ENCODE results near the gene TRIP11.
A peak's percentile ranks its signal among the peaks of the same experiment; 100 is the strongest.

The TRIP11 gene

DNA sequence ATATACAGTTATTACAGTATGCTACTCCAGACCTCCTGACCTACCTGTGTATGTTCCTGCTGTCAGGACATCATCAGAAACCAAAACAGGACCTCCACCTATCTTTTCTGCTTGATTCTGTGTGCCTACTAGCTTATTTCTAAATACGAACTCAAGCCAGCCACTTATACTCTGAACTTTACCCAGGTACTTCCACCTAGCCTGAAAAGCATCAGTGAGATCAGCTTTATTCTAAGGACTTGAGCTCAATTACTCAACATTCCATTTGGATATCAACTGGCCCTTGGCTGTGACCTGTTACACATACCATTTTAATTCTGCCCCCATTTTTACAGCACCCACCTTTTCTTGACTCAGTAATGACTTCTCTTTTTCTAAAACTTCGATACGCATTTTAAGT, 29.2 kb downstream of the TRIP11 start:
- DNase-seq (ENCODE audit: low read depth) = no peak

DNA sequence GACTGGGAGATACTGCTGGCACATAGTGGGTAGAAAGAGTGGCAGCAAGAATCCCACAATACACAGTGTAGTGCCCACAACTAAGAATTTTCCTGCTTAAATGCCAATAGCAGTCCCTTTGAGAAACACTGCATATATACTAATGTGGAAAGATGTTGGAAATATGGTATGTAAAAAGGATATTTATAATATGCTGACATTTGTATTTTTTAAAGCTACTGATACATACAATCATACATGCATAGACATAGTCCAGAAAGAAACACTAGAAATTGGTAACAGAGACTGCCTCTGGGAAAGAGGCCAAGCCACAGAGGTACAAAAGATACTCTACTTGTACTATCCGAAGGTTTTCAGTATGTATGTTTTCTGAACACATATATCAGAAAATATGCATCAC, 30.3 kb downstream of the TRIP11 start:
- DNase-seq (ENCODE audit: low read depth) = no peak

DNA sequence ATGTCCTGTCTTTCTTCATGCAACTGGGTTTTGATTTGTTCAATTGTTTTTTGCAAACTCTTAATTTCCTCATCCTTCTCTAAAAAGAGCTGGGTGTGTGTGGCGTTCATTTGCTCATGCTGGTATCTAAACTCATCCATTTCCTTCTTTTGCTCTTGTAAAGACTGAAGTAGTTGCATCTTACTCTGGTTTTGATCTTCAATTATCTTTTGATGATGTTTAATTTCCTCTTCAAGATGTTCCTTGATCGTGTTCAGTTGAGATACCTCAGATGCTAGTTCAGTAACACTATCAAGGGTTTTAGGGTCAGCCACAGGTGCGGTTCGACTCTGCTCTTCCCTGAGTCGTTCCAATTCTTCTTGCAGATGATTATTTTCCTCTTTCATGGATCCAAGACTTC, 34.8 kb downstream of the TRIP11 start:
- no peak for DNase-seq (ENCODE audit: low read depth)

DNA sequence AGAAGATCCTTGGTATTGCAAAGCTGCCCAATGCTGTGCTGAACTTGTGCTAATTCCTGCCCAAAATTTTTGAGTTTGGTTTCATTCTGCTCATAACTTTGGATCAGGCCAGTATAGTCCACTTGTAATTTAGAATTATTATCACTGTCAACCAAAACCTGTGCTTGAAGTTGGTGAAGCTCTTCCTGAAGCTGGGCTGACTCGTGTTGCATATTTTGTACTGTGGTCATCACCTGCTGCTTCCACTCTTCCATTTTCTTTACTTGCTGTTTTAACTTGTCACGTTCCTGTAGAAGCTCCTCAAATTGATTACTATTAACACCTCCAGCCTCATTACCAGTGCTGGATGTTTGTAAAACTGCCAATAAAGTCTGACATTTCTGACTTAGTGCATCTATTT, 35.8 kb downstream of the TRIP11 start:
- no peak for DNase-seq (ENCODE audit: low read depth)

DNA sequence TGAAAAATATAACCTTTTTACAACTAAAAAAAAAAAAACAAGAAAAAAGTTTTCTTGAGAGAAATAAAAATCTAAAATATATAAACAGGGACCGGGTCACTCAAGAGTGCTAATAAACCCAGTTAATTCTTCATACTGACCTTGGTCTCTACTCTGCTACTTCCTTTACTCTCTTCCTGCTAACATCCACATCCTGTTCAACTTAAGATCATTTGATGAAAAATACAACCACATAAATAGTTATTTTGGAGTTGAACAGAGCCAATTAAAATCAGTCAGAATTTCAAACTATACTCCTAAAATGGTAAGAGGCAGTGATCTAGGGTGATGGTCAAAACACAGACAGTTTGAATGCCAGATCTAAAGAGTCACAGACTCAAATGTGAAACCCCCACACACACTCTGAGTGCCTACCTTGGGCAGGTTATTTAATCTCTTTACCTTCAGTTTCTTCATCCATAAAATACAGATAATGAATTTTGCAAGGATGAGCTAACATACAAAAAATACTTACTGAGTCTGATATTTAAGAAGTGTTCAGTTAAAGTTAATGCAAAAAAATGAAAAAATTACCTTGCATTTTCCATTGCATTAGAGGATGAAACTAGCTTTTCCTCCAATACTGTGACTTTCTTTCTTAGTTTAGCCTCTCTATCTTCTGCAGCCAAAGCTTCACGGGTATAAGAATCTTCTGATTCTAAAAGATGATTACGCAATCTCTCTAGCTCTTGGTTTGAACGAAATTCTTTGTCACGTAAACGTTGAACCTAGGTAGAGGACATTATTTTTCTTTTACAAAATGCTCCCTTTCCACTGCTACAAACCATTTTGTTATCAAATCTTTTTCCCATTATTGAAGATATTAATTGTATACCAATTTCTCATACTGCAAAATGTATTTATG, 40.9 kb downstream of the TRIP11 start:
- DNase-seq (ENCODE audit: low read depth) = no peak

DNA sequence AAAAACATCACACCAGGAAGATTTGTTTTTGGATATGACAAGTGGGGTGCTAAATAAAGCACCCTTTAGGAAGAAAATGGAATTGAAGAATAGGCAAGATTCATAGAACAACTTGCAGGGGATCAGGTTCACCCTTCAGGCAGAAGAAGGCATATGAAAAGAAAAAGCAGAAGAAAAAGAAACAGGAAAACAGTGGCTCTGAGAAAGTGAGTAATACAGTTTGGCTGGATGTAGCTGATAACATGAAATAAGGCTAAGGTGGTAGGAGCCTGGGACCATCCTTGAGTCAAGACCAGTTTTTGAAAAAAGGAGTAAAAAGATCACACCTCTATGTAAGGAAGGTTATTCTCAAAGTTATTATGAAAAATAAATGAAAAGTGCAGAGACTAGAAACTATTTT, 42.4 kb downstream of the TRIP11 start:
- DNase-seq (ENCODE audit: low read depth) = no peak

DNA sequence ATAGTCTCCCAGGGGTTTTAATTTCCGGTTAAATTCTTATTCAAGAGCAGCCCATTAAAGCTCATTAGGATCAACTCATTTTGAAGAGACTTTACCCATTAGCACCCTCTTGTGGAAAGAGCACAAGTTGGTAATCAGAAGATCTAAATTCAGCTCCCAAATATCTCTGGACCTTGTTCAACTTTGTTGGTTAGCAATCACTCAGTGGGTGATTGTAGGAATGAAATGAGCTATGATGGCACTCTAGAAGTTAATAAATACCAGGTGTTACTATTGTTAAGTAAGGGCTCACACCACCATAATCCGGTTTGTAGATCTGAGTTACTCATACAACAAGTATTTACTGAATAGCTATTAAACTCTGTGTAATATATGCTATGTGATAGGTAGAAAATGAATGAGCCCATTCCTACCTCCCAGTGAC, 42.9 kb downstream of the TRIP11 start:
- DNase-seq (ENCODE audit: low read depth) = peak; percentile 87

DNA sequence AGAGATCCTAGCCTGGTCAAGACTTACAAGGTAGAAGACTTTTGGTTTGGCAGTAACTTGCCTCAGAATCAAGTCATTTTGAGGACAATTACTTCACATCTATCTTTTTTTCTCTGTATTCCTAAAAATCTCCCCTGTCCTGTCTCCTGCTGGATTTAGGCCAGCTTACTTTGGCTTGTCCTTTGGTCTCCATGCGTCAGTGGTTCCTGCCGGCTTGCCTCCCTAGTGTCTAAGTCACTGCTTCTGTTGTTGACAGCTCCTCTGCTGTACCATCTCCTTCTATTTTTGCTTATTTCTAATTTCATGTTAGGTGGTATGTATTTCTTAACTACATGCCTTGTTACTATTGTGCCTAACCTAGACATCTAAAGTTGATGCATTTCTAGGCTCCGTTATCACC, 52.7 kb downstream of the TRIP11 start:
- DNase-seq (ENCODE audit: low read depth) = no peak

DNA sequence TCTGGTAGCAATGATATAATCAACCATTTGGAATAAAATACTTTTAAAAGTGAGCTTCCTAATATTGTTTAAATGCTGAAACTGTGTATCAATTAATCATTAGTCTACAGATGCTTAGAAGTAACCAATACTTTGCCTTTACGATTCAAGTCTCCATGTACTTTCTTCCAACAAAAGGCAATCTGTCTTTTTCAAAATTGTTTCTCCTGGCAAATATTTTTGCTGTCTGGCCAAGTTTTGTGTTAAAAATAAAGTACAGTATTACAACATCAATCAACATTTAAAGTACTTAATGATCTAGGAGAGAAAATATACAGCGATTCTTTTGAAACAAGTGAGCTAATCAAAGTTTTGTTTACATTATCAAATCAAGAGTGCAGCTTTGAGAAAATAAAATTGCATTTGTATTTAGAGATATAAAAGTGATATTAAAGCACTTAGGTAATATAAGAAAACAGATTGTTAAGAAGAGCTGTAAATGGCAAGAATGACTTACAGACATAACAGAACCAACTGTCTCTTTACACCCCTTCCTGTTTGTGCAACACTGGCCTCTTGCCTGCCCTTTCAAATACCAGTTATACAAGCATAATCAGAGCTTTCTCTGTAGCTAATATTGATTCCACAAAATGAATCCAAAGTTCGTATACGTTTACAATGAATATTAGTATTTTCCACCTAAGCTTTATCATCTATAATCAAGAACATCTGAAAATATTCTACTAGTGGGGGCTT, 54.2 kb downstream of the TRIP11 start:
- DNase-seq (ENCODE audit: low read depth) = no peak

DNA sequence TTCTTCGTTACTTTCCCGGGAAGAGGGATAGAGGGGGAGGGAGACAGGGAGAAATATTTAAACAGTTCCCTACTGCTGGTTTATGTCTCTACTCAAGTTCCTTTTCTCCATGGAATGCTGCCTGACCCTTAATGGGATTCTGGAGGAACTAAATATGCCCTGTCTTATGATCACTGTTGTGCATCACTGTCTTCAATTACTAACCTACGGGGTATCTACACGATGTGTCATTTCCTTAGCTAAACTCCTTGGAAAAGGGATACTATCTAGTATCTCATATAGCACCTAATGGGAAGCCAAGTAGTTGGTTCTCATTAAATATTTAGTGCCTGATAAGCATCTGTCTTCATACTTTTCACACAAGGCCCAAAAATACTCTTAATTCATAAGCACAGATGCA, 54.9 kb downstream of the TRIP11 start:
- peak; percentile 60 for DNase-seq (ENCODE audit: low read depth)

DNA sequence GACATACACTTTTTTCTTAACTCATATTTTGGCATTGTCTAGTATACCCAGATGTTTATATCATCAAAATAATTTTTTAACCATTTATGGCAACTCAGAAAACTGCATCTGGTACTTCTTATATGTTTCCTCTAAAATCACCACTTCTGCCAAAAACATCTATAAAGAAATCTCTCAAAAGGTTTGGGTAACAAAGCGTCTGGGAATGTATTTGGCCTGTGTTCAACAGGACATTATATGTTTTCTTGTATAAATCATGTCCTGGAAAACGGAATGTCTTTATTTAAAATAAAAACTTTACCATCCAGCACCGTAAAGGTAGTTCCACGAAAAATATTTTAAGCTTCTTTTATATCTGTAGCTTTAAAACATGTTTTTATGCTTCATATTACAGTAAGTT, 56.3 kb downstream of the TRIP11 start:
- no peak for DNase-seq (ENCODE audit: low read depth)

DNA sequence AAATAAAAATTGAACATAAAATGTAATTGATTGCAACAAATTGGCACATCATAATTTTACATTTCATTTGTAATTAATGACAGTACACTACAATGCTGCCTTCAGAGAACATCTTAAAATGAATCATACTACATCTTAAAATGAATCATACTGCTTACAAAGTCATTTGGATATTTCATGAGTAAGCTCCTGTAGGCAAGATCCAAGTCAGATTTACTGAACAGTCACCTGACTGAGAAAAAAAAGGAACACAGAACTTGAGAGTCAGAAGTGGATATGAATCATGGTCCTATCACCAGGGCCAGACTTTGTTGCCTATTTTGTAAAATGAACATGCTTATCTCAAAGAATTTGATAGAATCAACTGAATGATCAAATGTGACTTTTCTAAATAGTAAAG, 59.7 kb downstream of the TRIP11 start:
- peak; percentile 83 for DNase-seq (ENCODE audit: low read depth)

DNA sequence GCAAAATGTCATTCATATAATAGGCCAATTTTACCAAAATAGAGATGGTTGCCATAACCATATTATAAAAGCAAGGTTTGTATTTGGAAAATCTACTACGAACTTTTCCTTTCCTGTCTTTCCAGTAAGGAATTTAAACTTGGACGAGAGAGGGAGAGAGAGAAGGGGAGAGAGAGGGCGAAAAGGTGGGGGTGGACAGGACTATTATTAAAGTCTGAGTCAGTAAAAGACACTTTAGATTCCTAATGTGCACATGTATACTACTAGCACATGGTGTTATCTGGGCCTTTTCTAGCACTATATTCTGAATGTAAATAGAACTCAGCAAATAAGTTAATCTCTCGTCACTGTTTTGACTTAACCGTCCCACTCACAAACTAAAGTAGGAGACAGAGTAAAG, 62.0 kb downstream of the TRIP11 start:
- DNase-seq (ENCODE audit: low read depth) = no peak

DNA sequence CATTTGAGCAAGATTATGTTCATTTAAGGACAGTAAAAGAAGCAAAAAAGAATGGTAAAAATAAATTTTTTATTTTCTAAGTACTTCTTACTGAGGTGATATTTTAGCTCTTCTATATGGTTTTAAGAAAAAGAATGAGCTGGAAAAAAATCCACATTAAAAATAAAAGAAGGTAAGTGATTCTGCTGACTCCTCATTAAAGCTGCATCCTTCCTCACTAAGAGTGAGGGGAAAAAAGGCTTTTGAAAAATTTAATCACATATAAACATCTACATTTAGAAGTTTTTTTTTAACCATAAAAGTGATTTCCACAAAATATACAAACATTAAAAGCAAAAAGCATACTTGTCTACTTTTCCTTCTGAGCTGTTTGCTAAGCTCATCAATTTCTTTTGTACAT, 64.1 kb downstream of the TRIP11 start:
- no peak for DNase-seq (ENCODE audit: low read depth)

DNA sequence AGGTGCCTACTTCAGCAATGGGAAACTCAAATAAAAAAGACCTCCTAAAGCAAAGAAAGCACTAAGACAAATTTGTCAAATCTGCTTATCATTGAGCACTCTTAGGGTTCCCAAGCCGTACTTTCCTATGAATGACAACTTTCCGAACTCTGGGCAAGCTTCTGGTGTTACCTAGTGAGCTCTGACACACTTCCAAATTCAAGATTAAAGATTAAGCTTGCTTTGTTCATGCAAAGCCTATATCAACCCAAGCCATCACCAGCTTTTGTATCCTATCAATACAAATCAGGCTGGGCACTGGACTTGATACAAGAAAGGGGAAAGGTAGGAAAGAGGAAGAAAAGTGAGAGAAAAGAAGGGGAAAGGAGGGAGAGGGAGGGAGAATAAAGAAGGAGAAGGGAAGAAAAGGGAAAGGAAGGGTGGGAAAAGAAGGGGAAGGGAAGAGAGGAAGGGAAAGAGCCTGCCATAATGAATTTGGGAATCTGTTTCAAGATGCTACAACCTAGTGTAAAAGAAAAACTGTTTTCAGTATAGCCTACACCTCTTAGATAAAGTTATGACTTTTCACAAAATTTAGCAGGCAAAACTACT, 68.6 kb downstream of the TRIP11 start:
- DNase-seq (ENCODE audit: low read depth) = no peak

DNA sequence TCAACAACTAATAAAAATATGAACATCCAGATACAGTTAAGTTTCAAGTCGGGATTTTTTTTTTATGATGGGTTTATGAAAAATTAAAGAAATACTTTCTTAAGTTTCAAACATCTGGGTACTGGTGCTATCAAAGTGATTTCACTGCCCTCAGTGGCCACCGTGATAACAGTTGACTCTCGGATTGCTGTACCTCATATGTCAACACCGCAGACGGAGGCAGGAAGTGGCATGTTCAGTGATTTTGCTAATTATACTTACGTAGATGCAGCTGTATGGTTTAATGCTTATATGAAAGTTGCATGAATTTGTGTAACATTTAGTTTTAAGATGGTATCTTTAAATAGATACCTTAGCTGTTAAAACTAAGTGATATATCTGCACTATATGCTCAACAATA, 71.6 kb downstream of the TRIP11 start:
- no peak for DNase-seq (ENCODE audit: low read depth)

DNA sequence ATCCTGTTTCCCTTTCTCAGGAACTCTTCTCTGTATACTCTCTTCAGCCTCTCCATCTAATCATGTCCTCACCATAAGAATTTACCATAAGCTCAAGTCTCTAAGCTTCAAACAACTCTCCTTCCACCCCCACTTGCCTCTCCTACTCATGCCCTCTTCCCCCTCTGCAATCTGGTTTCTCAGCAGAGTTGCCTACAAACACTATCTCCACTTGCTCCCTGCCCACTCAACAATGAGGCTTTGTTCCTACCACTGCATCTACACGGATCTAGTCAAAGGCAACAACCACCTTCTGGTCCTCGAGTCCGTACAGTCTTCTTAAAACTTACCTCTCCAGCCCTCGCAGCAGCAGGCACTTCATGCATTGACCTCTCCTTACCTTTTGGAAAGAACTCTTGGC, 75.1 kb downstream of the TRIP11 start:
- no peak for DNase-seq (ENCODE audit: low read depth)

DNA sequence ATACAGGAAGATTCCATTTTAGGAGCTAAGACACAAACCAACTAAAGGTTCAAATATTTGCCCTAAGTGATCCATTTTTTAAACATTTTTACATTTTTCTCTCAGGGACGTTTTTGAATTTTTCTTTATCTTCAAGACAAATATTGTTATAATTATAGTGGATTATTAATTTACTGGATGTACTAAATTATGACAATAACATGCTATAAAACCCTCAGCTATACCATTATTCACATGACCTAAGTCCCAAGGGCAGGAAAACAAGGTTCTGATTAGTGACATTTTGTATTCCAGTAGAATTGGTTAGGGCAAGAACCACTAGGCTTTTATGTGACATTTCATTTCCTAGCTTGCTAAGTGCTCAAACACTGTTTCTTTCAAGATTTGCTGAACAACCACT, 75.8 kb downstream of the TRIP11 start:
- no peak for DNase-seq (ENCODE audit: low read depth)

DNA sequence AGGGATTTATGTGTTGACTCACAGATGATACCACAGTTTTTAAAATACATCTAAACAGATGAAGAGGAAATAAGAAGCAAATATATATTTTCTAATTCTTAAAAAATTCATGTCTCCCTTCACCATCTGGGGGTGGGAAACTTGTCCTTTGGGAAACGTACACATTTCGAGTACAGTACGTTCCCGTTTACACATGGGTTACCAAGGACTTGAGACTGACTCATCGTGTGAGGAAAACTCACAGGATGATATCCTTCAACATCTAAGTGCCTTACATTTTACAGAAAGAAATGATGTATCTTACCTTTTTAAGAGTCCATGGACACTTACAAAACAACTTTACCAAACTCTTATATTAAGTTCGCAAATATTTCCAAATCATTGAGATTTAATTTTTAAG, 76.4 kb downstream of the TRIP11 start:
- DNase-seq (ENCODE audit: low read depth) = no peak

DNA sequence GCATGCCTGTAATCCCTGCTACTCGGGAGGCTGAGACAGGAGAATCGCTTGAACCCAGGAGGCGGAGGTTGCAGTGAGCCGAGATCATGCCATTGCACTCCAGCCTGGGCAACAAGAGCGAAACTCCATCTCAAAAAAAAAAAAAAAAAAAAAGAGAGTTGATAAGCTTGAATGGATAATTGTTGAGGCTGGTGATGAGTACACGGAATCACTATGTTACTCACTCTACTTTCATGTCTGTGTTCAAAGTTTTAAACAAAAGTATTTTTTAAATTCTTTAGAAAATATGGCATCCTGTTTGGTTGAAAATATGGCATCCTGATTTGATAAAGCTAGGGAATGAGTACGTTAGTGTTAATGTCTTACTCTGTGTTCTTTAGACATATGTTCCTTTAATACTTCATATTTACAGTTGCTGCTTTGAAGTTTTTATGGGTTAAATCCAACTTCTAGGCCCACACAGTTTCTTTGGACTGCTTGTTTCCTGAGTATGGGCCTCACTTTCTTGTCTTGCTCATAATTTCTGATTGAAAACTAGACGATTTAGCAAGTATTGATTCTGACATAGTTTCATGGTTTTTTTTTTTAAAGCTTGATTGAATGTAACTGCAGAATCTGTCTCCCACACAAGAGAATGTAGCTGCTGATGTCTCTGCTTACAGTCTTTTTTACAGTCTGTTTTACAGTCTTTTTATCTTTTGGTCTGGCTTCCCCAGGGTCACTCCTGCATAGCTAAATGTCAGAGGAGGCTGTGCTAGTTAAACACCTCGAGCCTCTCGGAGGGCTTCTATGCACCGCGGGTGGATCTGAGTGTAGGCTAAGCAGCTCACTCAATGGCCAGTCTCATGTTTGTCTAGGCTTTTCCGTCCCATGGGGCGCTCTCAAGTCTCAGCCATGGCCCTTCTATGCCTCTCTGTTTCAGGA, 78.3 kb downstream of the TRIP11 start:
- no peak for DNase-seq (ENCODE audit: low read depth)

DNA sequence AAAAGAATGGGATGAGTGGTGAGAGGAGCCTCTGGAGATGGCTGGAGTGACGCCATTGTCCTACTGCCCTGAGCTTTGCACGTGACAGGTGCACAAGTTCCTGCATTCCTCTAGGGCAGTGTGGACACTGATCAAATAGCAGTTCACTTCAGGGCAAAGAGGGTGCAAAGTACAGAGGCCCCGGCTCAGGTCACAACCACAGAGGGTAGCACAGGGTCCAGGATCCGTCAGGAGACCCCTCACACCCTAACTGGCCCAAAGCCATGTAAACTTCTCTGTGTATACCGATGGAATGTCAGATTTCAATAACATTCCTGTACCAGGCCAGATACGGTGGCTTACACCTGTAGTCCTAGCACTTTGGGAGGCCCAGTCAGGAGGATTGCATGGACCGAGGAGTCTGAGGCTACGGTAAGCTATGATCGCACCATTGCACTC, 82.0 kb downstream of the TRIP11 start:
- DNase-seq (ENCODE audit: low read depth) = no peak

DNA sequence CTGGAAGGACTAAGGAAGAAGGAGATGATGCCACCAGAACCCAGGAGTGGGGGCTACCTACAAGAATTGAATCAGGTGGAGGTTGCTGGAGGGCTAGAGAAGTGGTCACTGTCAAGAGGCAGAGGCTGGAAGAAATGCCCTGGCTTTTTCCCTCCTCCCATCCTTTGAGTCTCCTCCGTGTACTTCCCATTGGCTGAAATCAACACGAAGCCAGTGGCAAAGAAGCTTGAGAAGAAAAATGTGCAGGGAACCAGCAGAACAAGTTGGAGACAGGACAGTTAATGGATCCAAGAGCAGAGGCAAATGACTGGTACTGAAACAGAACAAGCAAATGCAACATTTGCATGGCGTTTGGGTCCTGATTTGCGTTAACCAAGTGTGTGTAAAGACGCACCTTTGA, 83.2 kb downstream of the TRIP11 start:
- no peak for DNase-seq (ENCODE audit: low read depth)

All from HS-5 (cell line).